Measurements from ENCODE around the gene OPTC.

DNA sequence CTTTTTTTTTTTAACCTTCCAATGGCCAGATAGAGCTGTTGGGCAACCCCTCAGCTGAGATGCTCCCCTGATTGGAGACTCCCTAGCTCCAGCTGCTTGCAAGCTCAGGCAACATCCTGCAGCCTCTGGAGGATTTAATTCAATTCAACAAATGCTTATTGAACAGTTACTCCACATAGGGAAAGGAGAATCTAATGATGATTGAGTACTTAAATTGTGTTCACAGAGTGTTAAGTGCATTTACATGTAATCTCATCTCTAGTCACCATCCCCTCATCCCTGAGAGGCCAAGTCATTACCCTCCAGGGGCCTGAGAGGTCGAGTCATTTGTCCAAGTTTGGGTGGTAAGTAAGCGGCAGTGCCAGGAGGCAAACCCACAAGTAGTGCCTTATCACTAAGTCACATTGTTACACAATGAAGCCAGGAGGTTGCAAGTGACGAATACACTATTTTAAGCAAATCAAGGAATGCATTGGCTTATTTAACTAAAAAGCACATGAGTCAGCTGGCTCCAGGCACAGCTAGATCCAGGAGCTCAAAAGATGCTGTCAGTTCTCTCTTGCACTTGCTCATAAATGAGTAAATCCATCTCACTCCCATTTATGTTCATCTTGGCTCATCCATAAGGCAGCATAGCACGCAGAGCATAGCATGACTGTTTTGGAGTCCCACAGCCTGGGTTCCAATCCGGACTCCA, 64.3 kb downstream of the OPTC start:
- TF ChIP-seq, protein P1, sequence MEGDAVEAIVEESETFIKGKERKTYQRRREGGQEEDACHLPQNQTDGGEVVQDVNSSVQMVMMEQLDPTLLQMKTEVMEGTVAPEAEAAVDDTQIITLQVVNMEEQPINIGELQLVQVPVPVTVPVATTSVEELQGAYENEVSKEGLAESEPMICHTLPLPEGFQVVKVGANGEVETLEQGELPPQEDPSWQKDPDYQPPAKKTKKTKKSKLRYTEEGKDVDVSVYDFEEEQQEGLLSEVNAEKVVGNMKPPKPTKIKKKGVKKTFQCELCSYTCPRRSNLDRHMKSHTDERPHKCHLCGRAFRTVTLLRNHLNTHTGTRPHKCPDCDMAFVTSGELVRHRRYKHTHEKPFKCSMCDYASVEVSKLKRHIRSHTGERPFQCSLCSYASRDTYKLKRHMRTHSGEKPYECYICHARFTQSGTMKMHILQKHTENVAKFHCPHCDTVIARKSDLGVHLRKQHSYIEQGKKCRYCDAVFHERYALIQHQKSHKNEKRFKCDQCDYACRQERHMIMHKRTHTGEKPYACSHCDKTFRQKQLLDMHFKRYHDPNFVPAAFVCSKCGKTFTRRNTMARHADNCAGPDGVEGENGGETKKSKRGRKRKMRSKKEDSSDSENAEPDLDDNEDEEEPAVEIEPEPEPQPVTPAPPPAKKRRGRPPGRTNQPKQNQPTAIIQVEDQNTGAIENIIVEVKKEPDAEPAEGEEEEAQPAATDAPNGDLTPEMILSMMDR (IDR thresholded peaks at IDR 0.05; ENCODE audit: poor library complexity, severe bottlenecking) = no peak
- TF ChIP-seq TAF1 (IDR thresholded peaks at IDR 0.05; ENCODE audit: low read depth) (no peak), EZH2 (IDR thresholded peaks at IDR 0.05; ENCODE audit: borderline replicate concordance, insufficient read depth, low read length, poor library complexity, severe bottlenecking) (no peak), POLR2AphosphoS5 (IDR thresholded peaks at IDR 0.05) (no peak)
